PFSK-1 (cell line): ENCODE measurements around the gene TEX53.

ENCODE experiments used
- FOXP2 ChIP-seq: optimal IDR thresholded peaks from 2 replicates; pipeline ENCODE3; 2011; ENCODE audit warnings: borderline replicate concordance, control low read depth, inconsistent platforms; ENCODE audit not compliant: insufficient read depth; ENCODE audit errors: extremely low read length, extremely low read depth
- POLR2AphosphoS5 ChIP-seq: IDR thresholded peaks from 2 replicates; pipeline ENCODE4 v1.6.1; 2012; ENCODE audit warnings: low read depth, mild to moderate bottlenecking, control low read depth, low read length, moderate library complexity
- SIN3A ChIP-seq: IDR thresholded peaks from 2 replicates; pipeline ENCODE4 v1.6.1; 2012; ENCODE audit warnings: mild to moderate bottlenecking, low read length, moderate library complexity, borderline replicate concordance; ENCODE audit not compliant: insufficient read depth
- TAF1 ChIP-seq: IDR thresholded peaks from 2 replicates; pipeline ENCODE4 v1.6.1; 2012; ENCODE audit warnings: low read length, control low read depth, borderline replicate concordance; ENCODE audit not compliant: insufficient read depth

- TF ChIP-seq POLR2AphosphoS5 (no peak), TAF1 (no peak), FOXP2 (no peak), SIN3A (no peak)
Observed at GRCh38 chr9:114621561-114621960, 36.0 kb downstream of the TEX53 start.
